ENCODE measurements around the gene PAX8.
"Not testable (repeated sequence)": the region's sequence is repeated elsewhere in the genome, so short reads cannot be mapped to it uniquely, and the experiment has no call there.

The PAX8 gene

DNA sequence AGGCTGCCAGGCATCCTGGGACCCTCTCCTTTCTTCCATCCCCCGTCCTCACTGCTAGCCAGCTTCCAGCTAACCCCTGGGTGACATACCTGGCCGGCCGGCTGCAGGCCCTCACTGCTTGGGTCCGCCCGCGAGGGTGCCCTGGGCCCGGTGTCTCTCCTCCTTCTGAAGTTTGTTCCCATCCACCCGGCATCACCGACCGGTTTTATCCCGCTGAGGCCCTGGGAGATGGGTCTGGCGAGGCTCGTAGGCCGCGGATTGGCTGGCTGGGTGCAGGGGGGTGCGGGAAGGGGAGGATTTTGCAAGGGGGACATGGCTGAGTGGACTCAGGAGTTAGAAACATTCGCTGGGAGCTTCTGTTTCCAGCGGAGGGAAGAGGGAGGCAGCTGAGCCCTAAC is at the start of gene PAX8:
TSS of gene PAX8 (minus strand) at position 180 of the 398 bp plus-strand sequence. CDS start 527 bp downstream, outside the sequence.
- no peak for DNase-seq (ENCODE audit: low read depth in 2 of 2, low spot score in 1 of 2)

DNA sequence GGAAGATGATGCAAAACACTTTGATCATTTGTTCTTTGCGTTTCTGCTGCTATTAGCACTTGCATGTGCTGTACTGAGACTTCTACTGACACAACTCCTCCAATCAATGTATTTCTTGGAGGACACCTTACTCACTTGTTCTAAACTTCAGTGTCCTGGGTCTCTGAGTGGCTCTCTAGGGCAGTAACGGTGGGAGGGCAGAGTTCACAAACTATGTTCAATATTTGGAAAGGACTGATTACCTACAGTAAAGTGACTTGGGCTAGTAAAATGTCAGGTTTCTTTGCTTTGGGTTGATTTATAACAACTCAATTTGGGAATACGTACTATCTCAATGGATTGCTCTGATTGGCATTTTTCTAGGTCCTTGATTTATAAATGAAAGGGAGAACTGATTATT is 49.3 kb upstream of the PAX8 start:
- DNase-seq (ENCODE audit: low read depth in 2 of 2, low spot score in 1 of 2), result no peak

DNA sequence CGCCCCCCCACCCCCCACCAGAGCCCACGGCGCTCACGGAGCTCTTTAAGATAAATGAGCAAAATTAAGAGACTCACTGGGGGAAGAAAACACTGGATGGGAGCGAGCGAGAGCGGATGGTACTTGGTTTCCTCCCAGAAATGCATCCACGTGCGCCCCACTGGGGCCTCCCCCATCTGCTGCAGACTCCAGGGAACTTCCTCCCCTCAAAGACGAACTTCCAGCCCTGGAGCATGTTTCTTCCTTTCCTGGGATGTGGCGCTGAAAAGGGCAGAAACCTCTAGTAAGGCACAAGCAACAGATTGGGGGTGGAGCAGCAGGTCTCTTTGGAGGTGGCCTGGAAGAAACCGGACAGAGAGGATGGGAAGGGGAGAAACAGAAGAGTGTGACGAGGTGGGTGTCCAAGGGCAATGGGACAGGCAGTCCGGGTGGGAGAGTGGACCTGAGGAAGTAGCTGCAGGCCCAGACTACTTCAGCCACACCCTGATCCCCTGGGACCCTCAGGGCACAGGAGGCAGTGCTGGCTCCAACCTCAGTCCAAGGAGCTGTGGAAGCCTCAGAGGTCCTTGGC is 46.5 kb upstream of the PAX8 start:
- DNase-seq (ENCODE audit: low read depth in 2 of 2, low spot score in 1 of 2), result not testable (repeated sequence)

DNA sequence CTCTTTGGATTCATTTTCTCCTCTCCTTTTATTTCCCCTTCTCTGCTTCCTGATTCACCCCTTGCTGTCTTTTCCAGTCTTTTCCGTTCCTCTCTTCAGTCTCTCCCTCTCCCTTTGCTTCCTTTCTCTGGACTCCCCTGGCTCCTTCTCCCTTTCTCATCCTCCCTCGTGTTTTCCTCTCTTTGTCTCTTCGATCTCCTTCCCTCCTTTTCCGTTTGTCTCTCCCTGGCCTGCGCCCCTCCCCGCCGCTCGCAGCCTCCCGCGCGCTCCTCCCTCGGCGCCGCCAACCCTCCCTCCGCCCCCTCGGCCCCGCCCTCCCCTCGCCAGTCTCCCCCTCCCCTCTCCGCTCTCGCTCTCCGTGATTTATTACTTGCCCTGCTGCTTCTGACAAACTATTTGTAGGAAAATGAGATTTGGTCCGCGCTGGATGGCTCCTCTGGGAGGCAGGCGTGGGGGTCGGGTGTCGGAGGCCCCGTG is 46.0 kb upstream of the PAX8 start:
- DNase-seq (ENCODE audit: low read depth in 2 of 2, low spot score in 1 of 2), result no peak

DNA sequence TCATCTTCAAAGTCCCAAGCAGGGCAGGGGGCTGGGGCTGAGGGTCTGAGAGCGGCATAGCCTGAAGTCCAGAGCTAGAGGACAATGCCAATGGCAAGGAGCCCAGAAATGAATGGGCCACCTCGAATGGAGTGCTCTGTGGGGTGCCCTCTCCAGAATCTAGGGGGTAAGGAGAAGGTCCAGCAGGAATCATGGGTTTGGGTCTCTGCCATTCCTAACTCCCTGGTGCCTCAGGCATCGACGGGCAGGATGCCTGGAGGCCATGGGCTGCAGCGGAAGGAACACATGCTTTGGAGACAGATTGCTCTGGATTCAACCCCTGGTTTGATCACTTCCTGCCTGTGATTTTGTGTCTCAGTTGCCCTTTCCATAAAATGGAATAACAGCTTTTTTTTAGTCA is 44.4 kb upstream of the PAX8 start:
- DNase-seq (ENCODE audit: low read depth in 2 of 2, low spot score in 1 of 2), result not testable (repeated sequence)

DNA sequence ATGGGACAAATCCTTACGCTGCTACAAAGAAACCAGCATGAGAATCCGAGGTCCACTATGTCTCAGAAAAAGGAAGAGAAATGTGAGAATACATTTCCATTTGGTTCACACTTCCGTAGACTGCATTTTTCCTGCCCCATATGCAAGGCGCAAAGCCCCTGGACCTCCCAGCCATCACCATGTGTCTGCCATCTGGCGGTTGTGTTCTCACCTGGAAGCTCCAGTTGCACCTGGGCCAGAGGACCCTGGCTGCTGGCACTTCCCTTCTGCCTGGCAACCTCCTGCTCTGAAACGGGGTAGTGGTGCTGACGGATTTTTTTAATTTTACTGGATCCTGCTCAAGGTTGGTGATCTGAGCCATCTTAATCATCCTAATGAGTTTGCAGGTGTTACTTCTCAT is 41.4 kb upstream of the PAX8 start:
- DNase-seq (ENCODE audit: low read depth in 2 of 2, low spot score in 1 of 2), result not testable (repeated sequence)

DNA sequence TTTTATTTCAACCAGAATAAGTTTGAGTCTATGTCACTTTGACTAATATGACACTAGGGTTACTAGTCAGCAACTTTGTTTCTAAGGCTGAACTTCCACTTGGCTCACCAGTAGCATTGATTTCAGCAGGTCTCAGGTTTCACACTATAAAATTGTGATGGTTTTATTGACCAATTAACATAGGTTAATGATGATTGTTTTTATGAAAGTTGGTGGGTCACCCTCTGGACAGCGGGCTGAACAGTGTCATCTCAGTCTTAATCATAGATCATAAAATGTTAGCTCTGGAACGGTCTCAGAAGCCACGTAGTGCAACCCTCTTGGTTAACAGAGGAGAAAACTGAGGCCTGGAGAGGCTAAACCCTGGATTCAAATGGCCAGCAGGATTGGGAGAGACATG is 40.2 kb upstream of the PAX8 start:
- DNase-seq (ENCODE audit: low read depth in 2 of 2, low spot score in 1 of 2), result not testable (repeated sequence)

DNA sequence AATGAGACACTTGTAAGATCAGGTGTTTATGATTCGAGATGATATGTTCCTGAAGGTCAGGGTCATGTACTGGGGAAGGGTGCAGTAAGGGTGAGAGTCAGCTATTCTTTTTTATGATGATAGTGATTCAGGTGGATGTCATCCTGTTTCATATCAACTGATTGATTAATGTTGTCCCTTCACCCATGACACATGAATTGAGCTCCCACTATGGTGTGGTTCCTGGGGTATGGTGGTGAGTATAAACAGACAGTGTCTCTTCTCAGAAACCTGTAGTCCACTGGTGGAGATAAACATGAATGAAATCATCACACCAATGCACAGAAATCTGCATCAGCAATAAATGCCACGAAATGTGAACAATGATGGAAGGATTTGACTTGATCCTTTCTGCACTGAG is 37.4 kb upstream of the PAX8 start:
- DNase-seq (ENCODE audit: low read depth in 2 of 2, low spot score in 1 of 2), result no peak

DNA sequence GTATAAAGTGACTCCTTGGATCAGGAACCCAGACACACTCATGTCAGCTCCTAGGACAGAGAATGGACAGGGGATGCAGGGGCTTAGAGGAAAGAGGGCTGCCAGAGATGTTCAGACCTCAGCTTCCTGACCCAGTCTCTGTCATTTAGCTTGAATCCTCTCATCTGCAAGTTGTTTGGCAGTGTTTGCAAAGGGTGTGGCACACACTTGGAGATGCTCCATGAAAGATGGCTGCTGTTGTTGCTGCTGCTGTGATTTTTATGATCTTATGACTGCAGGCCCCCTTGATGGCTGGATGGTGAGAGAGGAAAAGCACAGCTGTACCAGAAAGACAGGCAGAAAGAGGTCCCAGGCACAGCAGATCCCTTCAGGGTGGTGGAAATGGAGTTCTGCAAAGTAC is 35.9 kb upstream of the PAX8 start:
- DNase-seq (ENCODE audit: low read depth in 2 of 2, low spot score in 1 of 2), result not testable (repeated sequence)

DNA sequence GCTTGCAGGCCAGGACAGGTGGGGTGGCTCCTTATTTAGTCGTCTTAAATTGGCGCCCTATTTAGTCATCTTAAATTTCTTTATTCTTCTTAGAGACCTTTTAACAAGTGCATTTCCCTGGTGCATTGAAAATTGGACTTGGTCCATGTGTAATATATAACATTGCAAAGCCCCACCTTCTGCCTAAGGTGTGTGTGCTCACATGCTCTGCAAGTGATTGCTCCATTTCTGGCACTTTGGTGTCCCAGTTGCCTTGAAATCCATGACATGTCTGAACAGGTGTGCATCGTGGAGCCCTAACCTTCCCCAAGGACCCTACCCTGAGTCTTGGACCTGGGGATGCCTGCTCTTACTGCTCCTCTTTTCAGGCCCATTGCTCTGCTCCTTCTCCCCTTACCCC is 35.5 kb upstream of the PAX8 start:
- DNase-seq (ENCODE audit: low read depth in 2 of 2, low spot score in 1 of 2), result not testable (repeated sequence)

DNA sequence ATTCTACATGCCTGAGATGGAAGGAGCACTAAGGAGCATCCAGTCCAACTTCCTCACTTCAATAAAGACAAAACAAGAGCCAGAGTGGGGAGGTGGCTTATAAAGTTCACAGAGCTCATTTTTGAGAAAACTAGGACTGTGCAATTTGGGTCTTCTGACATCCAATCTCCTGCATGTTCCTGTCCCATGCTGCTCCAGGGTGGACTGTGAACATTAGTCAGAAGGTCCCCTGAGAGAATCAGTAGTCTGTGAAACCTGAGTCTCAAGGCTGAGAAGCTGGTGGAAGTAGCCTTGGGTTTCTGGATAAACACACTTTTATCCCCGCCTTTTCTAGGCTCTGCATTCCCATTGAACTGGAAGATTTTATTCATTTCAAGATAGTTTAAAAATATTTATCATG is 33.1 kb upstream of the PAX8 start:
- not testable (repeated sequence) for DNase-seq (ENCODE audit: low read depth in 2 of 2, low spot score in 1 of 2)

DNA sequence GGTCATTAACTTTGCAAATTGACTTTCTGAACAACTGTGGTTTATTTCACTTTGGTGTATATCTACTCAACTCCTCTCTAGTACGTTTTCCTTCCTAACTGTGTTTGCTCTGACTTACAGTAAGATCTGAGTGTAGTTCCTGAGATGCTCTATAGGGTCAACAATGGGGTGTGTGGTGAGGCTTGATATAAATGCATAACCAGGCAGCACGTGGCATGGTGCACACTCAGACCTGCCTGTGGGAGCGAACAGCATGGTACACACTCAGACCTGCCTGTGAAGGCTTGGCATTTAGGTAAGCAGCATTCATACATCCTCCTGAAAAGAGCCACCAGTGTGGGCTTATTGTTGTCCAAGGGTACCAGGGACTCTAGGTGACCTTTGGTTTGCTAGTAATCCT is 32.5 kb upstream of the PAX8 start:
- DNase-seq (ENCODE audit: low read depth in 2 of 2, low spot score in 1 of 2), result not testable (repeated sequence)

DNA sequence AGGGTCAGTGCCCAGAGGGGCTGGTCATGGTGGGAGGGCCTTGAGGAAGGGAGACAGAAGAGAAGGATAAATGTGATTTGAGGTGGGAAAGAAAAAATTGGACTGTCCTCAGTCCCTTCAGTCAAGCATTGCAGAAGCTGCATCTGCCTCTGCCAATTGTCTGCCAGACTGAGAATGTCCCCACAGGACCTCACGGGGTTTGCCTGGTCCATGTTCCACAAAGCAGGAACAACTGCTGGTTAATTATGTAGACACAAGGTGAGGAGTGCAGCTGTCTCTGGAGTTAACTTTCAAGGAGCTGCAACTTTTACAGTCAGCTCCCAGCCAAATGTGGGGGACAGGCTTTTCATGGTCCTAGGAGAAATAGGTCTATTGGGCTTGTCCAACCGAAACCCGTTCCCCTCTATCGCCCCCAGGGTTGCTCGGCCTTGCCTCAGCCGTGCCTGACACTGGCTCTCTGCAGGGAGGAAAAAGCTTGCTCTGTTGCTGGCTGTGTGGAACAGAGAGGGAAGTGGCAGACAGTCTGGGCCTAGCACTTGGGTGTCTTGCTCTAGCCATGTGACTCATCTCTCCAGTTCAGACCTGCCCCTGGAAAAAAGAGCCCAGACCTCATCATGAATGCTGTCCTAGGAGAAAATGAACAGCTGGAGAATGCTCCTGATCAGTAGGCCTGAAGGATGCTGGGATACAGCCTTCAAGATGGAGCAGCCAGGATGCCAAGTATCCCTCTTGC is 31.1 kb upstream of the PAX8 start:
- DNase-seq (ENCODE audit: low read depth in 2 of 2, low spot score in 1 of 2), result no peak

DNA sequence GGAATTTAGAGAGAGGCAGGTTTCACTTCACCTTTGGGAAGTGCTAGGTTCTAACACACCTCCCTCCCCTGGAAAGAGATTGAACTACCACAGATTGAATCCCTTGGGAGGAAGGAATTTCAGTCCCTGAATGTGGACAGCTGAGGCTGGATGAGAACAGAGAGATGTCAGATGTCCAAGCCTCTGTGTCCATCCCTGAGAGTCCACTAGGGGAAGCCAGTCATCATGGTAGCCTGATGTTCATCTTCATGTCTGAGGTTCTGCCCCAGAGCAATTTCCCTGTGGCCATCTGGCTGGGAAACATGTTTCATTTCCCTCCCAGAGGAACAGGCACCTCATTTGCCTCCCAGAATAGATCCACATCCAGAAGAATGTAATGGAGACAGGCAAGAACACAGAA is 30.1 kb upstream of the PAX8 start:
- not testable (repeated sequence) for DNase-seq (ENCODE audit: low read depth in 2 of 2, low spot score in 1 of 2)

DNA sequence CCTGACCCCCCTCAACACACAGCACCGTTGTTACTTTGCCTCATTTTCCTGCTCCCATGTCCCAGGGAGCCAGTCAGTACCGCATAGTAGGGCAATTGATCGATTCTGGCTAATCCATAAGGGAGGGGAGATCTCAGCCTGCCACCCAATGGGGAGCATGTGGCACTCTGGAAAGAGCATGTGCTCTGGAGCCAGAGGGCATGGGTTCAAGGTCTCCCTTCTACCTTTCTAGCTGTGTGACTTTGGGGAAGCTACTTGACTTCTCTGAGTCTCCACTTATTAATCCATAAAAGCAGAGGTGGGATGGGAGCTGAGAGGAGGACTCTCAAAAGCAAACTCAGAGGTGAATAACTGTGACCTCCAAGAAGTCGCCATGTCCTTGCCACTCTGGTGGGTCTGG is 27.5 kb upstream of the PAX8 start:
- DNase-seq (ENCODE audit: low read depth in 2 of 2, low spot score in 1 of 2), result not testable (repeated sequence)

DNA sequence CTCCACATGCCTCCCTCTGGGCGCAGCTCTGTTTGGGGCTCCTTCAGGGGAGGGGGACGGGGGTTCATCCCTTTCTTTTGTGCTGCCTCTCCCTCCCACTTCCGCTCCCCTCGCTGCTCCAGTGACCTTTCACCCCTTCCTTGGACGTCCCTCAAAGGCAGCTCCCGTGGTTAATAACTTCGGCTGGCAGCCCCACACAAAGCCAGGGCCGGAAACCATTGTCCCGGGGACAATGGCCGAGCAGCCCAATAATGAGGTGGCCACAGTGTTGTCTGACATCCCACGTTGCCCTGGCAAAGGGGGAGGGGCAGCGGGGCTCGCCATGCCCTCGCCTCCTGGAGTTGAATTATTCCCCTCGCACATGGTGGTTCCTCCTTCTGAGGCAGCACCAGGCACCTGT is 27.0 kb upstream of the PAX8 start:
- DNase-seq (ENCODE audit: low read depth in 2 of 2, low spot score in 1 of 2), result not testable (repeated sequence)

DNA sequence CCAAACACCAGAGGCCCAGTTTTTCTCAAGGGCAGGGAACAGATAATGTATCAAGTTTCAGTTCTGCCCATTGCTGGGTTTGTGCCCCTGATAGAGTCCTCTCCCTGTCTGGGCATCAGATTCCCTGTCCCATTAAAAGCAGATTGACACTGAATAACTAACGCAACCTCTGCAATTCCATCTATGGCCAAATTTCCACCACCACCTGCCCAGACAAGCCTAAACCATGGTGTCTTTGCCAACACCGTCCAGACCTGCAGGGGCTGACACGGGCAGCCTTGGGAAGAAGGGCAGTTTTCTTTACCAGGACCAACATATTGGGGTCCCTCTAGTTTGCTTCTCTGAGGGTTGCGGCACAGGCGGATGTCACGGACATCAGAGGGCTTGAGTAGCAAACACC is 26.4 kb upstream of the PAX8 start:
- DNase-seq (ENCODE audit: low read depth in 2 of 2, low spot score in 1 of 2), result no peak

DNA sequence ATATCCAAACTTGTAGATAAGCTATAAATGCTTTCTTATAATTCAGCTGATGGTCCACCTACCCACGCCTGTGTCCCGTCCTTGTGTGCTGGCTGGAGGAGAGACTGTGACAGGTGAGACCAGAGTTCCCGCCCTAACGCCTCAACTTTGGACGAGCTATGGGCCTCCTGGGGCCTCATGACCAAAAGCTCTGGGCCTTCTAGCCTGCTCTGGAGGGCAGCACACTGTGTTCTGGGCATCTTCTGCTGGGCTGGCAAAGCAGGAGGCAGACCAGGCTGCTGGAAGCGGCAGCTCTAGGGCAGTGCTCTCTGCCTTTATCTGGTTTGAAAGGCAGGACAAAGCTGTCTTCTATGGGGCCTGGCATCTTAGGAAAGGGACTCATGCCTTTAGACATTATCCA is 26.0 kb upstream of the PAX8 start:
- no peak for DNase-seq (ENCODE audit: low read depth in 2 of 2, low spot score in 1 of 2)

DNA sequence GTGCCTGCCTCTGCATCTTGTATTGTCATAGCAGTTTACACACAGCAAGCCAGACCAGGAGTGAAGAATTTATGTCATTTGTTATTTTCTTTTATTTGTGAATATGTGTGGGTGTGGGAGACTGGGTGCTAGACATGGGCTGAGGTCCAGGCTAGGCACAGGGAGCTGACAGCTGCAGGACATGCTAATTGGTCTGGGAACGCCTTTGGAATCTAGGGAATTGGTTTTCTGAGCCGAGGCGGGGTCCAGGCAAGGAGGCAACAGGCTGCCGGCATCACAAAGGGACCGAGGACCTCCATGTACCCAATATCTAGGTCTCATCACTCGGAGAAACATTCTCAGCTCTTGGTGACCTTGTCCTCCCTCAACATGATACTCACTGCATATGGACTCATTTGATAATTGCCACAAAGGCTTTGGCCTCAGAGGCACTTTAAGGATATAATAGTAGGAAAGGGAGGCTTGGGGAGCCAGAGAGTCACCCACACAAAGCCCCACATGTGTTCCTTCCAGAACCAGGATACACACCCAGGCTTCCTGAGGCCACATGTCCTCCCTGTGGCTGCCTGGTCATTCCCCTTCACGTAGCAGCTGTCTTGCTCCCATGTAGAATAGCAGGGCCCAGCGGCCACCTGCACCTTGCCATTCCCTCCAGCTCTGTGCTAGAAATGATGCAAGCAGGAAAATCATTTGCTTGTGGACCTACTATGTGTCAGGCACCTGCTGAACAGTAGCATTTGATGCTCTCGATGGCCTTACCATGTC is 23.7 kb upstream of the PAX8 start:
- not testable (repeated sequence) for DNase-seq (ENCODE audit: low read depth in 2 of 2, low spot score in 1 of 2)

DNA sequence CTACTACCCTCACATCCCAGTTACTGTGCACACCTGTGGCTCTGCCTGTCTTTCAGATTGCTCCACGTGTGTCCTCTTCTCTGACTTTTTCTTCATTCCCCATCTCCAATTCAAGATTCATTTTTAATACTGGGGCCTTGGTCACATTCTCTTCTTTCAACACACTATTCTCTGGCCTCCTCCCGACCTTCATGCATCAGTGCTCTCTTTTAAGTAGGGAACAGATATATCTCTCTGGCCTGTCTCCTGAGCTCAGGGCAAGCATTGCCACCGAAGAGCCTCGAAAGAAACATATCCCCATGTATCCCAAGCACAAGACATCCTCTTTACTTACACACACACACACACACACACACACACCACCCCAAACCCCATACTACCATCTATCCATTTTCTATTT is 21.6 kb upstream of the PAX8 start:
- DNase-seq (ENCODE audit: low read depth in 2 of 2, low spot score in 1 of 2), result no peak

DNA sequence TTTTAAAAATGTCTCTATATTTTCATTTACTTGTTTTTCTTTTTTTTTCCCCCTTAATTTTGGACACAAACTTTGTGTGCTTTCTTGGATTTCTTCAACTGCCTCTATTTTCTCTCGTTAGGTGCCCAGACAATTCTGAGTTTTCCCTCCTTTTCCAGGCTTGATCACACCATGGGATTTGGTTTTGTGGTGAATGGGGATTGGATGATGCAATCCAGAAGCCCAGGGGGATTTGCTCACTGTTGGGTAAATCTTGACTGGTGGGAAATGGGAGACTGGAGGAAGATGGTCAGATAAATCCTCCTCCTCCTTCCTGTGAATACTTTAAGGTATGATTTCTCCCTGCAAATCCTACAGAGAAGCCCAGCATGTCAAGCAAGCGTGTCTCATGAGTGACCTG is 19.5 kb upstream of the PAX8 start:
- no peak for DNase-seq (ENCODE audit: low read depth in 2 of 2, low spot score in 1 of 2)

DNA sequence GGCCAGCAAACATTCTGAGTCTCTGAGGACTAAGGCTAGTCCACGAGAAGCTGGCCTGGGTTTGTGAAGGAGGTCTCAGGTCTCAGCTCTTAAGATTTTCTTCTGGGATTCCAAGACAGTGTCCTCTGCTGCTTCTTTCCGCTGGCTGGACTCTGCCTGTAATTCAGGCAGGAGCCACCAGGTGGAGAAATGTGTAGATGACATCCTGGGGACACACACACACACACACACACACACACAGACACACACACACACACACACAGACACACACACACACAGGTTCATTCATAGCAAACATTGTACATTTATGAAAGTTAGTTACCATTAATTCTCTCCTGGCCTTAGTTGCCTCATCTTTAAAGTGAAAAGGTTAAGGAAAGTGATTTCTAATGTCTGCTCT is 18.9 kb upstream of the PAX8 start:
- DNase-seq (ENCODE audit: low read depth in 2 of 2, low spot score in 1 of 2), result not testable (repeated sequence)

All from stimulated activated CD8-positive, alpha-beta memory T cell treated with anti-CD3 and anti-CD28 coated beads, Interleukin-4, amount 100 ng/mL, for 1 hour (primary cell).